ENCODE data around the gene SLC25A11.

The SLC25A11 gene, protein sequence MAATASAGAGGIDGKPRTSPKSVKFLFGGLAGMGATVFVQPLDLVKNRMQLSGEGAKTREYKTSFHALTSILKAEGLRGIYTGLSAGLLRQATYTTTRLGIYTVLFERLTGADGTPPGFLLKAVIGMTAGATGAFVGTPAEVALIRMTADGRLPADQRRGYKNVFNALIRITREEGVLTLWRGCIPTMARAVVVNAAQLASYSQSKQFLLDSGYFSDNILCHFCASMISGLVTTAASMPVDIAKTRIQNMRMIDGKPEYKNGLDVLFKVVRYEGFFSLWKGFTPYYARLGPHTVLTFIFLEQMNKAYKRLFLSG

DNA sequence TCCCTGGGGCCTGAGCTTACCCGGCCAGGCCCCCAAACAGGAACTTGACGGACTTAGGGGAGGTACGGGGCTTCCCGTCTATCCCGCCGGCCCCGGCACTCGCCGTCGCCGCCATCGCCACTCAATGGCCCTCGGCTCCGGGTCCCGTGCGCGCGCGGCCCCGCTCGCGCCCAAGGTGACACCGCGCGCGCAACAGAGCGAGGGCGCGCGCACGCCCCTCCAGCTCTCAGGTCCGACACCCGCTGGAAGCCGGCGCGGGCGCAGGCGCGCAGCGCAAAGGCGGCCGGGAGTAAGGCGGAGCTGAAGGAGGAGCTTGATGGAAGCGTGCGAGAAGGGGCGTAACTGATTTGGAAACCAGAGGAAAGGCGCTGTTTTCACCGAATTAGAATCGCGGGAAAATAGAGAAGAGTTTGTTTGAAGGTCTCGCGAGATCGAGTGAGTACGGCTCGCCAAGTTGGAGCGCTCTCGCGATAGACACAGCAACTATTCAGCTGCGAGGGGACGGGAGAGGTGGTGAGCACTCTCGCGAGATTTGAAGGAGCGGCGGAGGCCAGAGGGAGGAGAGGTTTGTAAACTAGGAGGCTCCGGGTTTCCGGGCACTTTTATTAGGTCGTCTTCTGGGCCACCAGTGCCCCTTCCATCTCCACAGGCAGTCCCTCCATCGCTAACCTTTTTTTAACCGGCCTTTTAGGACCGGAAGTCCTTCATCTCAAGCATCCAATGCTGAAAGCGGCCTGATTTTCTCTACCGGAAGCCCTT lies at the start of gene SLC25A11, which contains the start of gene RNF167:
Gene SLC25A11 (minus strand): TSS at position 251 of the 759 bp plus-strand sequence. CDS start 136 bp downstream, at position 115.
Gene RNF167 (plus strand): TSS at position 473 of the 759 bp plus-strand sequence. CDS start 642 bp downstream, outside the sequence.
- peak; percentile 95 for DNase-seq (ENCODE audit: low read depth)

DNA sequence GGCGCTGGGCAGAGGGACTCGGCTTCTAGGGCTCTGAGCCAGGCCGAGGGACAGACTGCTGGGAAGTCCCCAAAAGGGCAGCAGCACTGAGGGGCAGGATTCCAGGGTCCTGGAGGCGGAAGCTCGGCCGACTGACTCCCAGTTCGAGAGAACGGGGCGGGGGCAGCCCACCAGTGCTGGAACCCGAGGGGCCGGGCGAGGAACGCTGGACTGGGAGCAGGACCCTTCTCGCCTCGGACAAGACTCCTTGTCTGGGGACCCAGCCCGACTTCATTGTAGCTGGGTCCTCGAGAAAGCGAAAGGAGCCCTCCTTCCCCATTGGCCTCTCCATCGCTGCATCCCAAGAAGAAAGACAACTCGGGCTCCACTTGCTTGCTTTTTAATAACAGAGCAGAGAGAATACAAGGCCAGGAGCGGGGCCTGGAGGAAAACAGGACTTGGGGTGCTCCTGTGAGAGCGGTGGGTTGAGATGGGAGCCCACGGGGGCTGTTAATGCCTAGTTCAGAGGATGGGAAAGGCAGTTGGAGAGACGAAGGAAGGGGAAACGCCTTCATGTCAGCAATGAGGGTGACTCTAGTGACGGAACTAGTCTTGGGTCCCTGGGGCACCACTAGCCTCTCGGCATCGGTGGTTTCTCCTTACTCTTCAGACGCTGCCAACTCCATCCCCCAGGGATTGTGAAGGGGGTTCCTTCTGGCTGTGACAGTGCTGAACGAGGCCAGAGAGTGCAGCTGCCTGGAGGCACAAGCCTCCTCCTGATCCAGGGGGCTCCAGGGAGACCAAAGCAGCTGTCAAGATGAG lies 48.1 kb upstream of the SLC25A11 start:
- DNase-seq (ENCODE audit: low read depth), result no peak

DNA sequence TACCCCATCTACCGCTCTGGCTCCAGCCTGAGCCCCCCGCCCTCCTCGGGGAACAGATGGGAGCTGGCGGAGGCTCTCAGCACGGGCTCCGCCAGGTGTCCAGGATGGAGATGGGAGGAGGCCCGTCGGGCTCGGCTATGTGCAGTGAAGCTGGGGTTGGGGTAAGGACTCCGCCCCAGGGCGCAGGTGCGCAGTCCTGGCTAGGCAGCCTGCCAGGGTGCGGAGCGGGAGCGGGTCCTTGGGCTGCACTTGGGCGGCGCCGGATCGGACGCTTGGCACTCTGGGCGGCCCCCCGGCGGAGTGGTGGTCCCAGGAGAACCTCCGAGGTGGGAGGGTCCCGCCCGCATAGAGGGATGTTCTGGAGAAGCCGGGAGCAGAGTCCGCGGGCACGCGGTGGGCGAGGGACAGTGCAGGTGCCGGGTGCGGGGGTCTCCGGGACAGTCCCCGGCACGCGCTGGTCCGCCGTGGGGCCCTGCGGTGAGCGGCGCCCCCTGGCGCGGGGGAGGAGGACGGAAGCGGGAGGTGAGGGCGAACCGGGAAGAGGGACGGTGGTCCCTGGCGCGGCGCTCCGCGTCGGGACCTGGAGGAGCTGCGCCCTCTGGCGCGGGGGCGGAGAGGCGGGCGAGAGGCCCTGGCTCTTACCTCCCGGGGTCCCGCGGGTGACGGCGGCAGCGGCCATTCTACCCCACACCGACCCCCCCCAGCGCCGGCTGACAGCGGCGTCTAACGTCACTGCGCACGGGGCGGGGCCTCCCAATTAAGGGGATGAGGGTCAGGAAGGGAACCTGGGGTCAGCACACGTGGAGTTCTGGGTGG lies 47.3 kb upstream of the SLC25A11 start, which contains the start of gene CAMTA2:
Gene CAMTA2 (minus strand): TSS at position 725 of the 816 bp plus-strand sequence. CDS start 1,453 bp downstream, outside the sequence.
- peak; percentile 79 for DNase-seq (ENCODE audit: low read depth)

DNA sequence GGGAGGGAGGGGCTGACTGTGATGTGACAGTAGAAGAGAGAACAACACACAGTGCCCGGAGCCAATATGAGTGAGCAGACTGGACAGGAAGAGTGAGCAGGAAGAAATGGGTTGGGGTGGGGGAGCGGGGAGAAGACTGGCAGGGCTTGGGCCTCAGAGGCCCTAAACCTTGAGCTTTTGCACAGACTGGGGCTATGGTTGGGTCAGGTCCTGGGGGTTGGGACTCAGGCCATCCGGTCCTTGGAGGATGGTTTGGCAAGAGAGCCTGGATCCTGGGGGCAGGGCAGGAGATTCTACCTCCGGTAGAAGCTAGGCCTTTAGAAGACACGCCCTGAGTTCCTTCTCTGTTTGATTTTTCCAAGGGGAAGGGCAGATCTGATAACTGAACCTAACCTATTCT lies 46.6 kb upstream of the SLC25A11 start:
- DNase-seq (ENCODE audit: low read depth), result no peak

DNA sequence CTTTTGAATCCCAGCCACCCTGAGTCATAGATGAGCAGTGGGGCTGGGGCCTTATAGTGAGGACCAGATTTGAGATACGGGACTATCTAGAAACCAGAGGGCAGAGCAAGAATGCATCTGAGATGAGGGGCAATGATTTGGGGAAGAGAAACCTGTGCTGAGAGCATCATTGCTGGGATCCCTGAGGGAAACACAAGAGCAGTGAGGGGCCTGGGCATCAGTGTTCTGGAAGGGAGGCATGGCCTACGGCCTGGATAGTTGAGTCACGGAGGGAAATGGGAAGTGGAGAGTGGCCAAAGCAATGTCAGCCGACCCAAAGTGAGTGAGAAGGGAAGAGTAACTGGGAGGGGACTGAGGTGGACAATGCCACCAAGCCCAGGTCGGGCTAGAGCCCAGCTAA lies 42.5 kb upstream of the SLC25A11 start:
- no peak for DNase-seq (ENCODE audit: low read depth)

DNA sequence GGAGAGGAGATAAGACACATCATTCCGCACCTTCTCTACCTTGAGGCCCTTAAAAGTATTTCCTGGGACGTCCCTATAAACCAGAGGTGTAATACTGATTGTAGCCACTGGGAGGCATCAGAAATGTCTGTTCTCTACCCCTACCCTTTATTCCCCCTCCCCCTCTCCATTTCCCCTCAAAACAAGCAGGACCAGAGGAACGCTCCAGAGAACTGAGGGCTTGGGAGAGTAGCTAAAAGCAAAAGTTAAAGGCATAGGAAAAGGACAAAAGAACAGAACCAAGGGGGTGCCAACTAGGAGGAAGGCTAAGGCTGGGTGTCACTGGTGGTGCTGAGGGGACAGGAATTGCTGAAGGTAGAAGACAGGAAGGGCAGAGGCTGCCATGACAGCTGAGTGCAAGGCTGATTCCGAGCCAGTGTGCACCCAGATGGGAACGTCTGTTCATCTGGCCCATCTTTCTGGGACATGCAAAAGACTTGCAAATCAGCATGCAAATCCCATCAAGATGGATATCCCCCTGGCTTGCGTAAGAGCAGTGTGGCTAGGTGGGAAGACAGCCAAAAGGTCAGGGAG lies 40.9 kb upstream of the SLC25A11 start:
- DNase-seq (ENCODE audit: low read depth), result no peak

DNA sequence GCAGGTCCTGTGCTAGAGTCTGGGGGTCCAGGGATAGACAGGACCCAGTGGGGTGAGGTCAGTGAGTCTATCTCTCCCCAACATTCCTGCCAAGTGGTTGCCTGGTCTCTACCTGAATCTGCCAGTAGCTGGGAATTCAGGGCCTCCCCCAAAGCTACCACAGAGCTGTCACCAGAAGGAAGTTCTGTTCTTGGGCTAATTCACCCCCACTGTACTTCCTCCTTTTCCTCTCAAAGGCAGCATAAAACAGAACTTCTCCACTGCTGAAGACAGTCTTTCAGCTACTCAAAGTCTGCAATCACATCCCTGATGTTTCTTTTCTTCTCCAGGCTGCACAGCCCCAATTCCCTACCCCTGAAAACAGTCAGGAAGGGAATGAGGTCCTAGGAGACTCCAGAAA lies 38.9 kb upstream of the SLC25A11 start:
- DNase-seq (ENCODE audit: low read depth), result no peak

DNA sequence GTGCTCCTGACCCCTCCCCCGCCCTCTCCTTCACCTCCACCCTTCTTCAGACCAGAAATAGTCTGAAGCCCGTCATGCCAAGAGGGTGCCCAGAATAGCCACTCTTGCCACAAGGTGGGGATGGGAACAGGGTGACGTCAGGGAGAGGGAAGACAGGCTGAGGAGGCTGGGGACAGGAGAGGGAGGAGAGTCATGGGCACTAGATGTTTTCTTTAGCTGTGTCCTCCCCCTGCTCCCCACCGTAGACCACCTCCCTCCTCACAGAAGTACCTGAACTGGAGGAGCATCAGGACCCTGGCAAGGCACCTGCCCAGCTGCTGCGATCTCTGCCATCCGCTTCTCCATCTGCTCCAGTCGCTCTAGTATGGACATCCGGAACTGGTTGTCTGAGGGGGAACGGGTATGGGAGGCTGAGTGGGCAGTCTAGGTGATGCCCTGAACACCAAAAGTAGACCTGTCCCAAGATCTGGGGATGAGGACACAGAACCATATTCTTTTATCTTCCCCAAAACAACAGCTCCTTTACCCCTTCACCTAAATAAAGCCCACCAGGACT lies 34.3 kb upstream of the SLC25A11 start:
- DNase-seq (ENCODE audit: low read depth), result no peak

DNA sequence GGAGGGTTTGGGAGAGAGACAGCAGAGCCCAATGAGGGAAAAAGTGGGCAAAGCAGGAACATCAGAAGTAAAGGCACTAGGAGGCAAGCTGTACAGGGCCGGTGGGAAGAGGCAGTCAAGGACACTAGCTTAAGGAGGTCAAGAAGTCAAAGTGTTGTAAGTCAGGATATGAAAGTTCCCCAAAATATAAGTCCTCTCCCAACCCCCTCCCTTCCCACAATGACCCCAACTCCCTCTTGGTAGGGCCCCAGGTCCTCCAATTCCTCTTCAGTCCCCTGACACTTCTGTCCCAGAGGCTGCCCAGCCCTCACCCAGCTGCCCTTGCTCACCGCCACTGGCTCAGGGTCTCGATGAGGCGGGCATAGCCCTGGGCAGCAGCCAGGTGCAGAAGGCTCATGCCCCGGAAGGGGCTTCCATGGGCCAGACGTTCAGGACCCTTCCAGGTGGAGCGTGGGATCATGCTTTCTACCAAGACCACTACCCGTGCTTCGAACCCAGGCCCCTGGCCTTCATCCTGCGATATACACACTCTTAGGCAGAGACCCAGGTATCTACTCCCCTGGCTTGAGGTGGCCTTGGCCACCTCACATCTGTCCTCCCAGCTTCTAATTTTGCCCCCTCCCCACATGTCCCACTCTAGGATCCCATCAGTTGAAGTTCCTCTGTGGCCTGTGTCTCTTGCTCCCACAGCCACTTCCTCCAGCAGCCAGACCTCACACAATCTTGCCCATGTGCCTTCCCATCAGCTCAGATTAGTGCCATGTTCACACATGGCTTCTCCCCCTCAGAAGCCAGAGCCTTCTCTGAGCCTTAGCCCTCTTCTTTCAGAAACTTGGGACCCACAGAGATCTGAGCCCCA lies 33.6 kb upstream of the SLC25A11 start:
- DNase-seq (ENCODE audit: low read depth), result no peak

DNA sequence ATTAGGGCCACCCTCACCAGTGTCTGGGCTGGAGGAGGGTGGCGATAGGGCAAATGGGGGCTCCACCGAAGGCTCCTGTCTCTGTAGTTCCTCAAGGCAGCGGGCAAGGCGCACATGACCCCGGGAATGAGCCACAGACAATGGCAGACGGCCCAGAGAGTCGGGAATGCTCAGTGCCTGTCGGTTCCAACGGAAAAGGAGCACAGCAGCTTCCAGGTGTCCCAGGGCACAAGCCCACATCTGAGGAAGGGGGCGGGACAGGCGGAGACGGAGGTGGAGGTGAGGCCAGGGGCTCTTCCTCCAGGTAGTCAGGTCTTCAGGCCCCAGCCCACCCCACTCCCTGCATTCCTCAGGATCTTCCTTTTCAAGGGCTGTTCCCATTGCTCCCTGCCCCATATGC lies 32.9 kb upstream of the SLC25A11 start:
- no peak for DNase-seq (ENCODE audit: low read depth)

DNA sequence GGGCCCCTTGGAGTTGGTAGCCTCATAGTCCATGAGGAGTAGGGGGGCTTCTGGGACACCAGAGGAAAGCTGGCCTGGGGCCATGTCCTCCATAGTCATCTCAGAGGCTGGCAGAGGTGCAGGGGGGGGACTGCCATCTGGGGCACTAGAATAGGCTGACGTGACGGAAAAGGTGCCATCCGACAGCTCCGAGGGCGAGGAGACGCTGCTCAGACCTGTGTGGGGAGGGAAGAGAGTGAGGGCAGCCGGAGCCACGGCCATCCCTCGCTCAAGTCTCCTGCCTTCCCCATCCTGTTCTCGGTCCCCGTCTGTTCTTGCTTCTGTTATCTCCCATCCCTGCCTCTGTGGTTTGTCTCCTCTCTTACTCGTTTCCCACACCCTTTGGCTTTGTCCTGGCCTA lies 32.5 kb upstream of the SLC25A11 start:
- no peak for DNase-seq (ENCODE audit: low read depth)

DNA sequence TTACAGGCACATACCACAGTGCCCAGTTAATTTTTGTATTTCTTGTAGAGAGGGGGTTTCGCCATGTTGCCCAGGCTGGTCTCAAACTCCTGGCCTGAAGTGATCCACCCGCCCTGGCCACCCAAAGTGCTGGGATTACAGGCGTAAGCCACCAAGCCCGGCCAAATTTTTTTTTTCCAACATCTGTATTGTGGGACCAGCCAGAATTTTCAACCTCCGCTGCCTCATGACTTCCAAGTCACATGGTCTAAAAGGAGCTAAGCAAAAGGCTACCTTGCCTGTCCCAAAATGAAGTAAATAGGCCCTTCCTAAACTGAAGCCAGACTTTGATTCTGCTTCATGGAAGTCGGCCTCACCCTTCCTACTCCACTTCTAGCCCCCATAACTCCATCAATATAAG lies 32.0 kb upstream of the SLC25A11 start:
- no peak for DNase-seq (ENCODE audit: low read depth)

DNA sequence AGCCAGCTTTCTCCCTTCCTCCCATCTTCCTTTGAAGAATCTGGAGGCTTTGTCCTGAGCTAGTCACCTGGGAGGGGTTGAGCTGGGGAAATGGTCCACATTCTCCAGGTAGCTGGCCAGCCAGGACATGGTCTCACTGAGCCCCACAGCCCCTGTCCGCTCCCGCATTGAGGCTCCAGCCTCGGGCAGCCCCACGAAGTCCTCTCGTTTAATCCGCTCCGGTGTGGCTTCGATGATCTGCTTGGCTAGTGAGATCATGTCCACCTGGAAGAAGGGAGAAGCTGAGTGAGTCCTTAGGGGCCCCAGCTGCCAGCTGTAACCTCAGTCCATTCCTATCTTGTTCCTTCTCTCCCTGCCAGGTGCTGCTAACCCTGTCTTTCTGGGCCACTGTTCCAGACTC lies 30.4 kb upstream of the SLC25A11 start:
- no peak for DNase-seq (ENCODE audit: low read depth)

DNA sequence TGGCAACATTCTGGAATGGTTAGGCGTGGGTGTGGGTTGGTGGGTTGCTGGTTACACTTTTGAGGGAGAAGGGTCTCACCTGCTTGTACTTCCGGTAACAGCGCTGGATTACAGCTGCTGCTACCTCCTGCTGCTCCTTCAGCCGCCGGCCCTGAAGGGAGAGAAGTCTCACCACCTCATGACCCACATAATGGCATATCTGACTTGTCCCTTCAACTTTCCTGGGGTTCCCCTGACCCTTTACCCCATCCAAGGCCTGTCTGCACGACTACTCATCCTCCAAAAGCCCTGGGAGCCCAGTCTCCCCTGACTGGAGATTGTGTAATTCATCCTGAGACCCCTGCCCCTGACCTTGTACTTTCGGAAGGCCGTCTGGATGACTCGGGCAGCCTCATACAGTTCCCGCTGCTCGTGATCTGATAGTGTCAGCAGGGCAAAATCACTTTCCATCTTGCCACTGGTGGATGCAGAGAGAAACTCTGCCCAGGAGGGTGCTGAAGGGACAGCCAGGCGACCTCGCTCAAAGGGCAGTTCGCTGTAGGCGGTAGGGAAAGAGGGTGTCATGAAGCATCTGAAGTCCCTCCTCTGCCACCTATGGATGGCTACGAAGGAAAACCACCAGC lies 29.8 kb upstream of the SLC25A11 start:
- DNase-seq (ENCODE audit: low read depth), result no peak

DNA sequence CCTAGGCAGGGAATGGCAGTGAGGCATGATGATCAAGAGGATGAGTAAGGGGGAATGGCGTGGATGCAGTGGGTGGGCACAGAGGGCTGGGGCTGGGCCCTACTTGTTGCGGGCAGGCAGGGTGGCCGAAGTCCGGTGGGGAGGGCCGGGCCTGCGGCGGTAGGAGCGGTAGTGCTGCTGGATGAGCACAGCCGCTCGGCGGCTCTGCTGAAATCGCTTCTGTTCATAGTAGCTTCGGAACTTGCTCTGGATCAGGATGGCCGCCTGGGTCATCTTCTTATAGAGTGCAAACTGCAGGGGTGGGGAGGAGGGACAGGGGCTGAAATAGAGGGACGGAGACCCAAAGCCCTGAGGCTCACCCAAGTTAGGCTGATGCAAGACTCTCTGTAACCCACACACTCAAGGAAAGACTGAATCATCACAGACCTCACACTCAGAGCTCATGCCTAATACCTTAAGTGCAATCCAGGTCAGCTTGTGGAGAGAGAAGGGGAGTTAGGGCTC lies 29.3 kb upstream of the SLC25A11 start:
- peak; percentile 18 for DNase-seq (ENCODE audit: low read depth)

DNA sequence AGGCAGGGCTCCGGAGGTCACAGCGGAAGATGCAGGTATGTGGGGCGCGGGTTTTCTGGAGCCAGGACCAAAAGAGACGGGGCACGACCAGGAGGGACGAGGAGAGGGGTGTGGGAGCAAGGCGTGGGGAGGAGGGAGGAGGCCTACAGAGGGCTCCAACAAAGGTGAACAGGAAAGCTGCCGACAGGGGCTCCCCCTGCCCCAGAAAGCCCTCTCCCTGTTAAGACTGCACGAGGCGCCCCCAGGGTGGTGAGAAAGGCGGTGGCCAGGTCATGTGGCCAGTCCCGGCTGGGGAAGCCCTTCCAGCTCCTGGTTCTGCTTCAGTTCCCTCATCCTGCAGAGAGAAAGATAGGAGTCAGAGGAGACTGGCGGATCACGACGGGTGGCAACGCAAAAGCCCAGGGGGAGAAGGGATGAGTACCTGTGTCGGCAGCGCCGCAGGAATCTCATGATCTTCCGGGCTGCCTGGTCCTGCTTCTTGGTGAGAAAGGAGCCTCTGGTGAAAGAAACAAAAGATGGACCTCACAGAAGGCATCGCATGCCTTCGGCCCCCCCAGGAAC lies 28.7 kb upstream of the SLC25A11 start:
- DNase-seq (ENCODE audit: low read depth), result no peak

DNA sequence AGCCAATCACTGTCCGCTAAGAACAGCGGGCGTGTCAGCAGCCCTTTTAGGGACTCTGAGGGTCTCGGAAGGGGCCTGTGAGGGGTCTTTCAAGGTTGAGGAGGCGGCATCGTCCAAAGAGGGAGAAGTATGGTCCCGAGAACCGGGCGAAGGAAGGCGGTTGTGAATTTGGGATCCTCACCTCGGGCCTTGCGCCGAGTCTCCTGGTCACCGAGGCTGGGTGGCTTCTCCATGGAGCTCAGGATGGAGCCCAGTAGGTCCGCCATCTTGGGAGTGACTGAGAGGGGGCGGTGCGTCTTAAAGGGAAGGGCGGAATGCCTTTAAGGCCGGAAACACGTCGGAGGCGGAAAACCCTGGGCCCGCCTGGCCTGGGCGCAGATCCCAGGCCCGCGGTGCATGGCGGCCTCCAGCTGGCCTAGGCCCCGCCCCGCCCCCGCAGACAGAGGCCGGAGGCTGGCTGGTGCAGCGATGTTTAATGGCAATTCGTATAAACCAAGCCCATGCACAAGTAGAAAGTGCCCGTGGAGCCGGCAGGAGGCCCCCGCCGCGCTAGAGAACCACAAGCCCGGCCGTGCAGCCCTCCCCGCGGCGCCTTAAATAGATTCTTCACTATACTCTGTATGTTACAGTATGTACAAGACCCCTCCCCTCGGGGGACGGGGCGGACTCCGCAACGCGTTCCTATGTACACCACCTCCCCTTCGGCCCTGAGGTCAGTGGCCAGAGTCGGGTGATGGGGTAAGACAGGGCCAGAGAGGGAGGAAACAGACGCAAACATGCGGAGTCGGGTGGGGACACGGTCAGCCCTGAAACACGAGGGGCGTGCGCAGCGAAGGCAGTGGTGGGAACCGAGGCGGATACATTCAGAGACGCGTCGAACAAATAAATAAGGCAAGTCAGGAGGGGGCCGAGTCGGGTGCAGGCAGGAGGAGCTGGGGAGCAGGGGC lies 28.0 kb upstream of the SLC25A11 start, which contains the start of gene SPAG7:
Gene SPAG7 (minus strand): TSS at position 279 of the 947 bp plus-strand sequence. CDS start 13 bp downstream, at position 266.
- peak; percentile 84 for DNase-seq (ENCODE audit: low read depth)

All from stimulated activated CD8-positive, alpha-beta memory T cell treated with anti-CD3 and anti-CD28 coated beads, Interleukin-12 subunit alpha, Interleukin-12 subunit beta, amount 100 ng/mL, for 4 hours (primary cell).